Measurements from ENCODE around the gene NUDT1.

GRCh38 chr7:2203766-2204300, 38.2 kb upstream of the NUDT1 start:
- no peak for TF ChIP-seq CTCF (IDR thresholded peaks at IDR 0.05)
- no peak for TF ChIP-seq EP300 (IDR thresholded peaks at IDR 0.05)

Measured in upper lobe of left lung (tissue), 4 donors.